Ishikawa (cell line): ENCODE results near the gene LRRC15.
A peak's percentile ranks its signal among the peaks of the same experiment; 100 is the strongest.

Source experiments
- CEBPB ChIP-seq: IDR thresholded peaks from 2 replicates; pipeline ENCODE4 v1.6.1; 2012
- CREB1 ChIP-seq: IDR thresholded peaks from 2 replicates; pipeline ENCODE4 v1.6.1; 2012; ENCODE audit warnings: low read depth
- EGR1 ChIP-seq: IDR thresholded peaks from 2 replicates; pipeline ENCODE4 v1.6.1; 2012
- EP300 ChIP-seq: IDR thresholded peaks from 2 replicates; pipeline ENCODE4 v1.6.1; 2012; ENCODE audit warnings: borderline replicate concordance
- FOXM1 ChIP-seq: IDR thresholded peaks from 2 replicates; pipeline ENCODE4 v1.6.1; 2012; ENCODE audit warnings: low read depth, borderline replicate concordance
- NFIC ChIP-seq: IDR thresholded peaks from 2 replicates; pipeline ENCODE4 v1.6.1; 2012
- RAD21 ChIP-seq: IDR thresholded peaks from 2 replicates; pipeline ENCODE4 v1.6.1; 2012; ENCODE audit warnings: low read depth
- TAF1 ChIP-seq: IDR thresholded peaks from 2 replicates; pipeline ENCODE4 v1.6.1; 2012; ENCODE audit warnings: low read depth, mild to moderate bottlenecking
- TCF12 ChIP-seq: IDR thresholded peaks from 2 replicates; pipeline ENCODE4 v1.6.1; 2012; ENCODE audit warnings: low read depth
- TEAD4 ChIP-seq: IDR thresholded peaks from 2 replicates; pipeline ENCODE4 v1.6.1; 2012
- YY1 ChIP-seq: IDR thresholded peaks from 2 replicates; pipeline ENCODE4 v1.6.1; 2012; ENCODE audit warnings: low read depth
- ZBTB7A ChIP-seq: IDR thresholded peaks from 2 replicates; pipeline ENCODE4 v1.6.1; 2012; ENCODE audit warnings: low read depth
- TF ChIP-seq, protein P1 (sequence below): IDR thresholded peaks from 2 replicates; pipeline ENCODE4 v1.6.1; 2012
- TF ChIP-seq, protein P2 (sequence below): IDR thresholded peaks from 2 replicates; pipeline ENCODE4 v1.6.1; 2012; ENCODE audit warnings: low read depth, mild to moderate bottlenecking
- TF ChIP-seq, protein P3 (sequence below): IDR thresholded peaks from 2 replicates; pipeline ENCODE4 v1.6.1; 2012

Gene LRRC15

DNA sequence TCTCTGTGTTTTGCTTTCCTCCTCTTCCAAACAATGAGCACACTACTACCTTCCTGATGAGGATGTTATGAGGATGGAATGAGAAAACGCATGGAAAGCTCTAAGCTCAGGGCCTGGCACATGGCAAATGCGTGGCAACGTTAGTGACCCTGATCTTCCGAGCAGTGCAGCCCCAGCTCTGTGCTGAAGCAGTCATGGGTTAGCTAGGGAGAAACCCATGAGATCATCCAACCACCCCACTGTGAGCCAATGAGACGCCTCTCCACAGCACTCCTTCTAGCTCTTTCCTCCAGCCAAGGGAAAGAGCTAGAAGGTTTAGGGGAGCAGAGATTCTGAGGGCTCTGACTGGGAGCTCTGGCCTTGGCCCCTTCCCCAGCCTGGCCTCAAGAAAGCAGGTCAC, 22.9 kb downstream of the LRRC15 start:
- TF ChIP-seq FOXM1 (no peak), CEBPB (no peak), YY1 (no peak), NFIC (no peak), TEAD4 (no peak), RAD21 (no peak)
- TF ChIP-seq, protein P1, sequence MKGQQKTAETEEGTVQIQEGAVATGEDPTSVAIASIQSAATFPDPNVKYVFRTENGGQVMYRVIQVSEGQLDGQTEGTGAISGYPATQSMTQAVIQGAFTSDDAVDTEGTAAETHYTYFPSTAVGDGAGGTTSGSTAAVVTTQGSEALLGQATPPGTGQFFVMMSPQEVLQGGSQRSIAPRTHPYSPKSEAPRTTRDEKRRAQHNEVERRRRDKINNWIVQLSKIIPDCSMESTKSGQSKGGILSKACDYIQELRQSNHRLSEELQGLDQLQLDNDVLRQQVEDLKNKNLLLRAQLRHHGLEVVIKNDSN = no peak

DNA sequence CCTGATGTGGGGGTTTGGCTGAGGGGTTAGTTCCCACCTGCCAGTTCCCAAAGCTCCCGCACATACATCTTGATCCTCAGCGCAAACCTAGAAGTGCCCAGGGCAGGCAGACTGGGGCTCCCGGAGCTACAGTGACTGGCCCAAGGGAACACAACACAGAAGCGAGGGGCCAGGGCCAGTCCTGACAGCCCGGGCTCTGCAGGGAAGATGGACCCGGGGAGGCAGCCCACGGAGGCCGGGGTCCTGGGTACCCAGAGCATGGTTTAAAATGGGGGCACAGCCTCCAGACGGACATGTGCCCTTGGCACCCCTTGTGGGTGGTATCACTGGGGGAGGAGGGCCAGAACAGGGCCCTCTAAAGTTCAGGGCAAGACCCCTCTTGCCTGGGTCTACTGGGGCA, 23.5 kb downstream of the LRRC15 start:
- TF ChIP-seq NFIC (no peak), YY1 (no peak), TCF12 (no peak), EGR1 (no peak), ZBTB7A (no peak), CREB1 (no peak), TEAD4 (no peak)
- TF ChIP-seq, protein P2, sequence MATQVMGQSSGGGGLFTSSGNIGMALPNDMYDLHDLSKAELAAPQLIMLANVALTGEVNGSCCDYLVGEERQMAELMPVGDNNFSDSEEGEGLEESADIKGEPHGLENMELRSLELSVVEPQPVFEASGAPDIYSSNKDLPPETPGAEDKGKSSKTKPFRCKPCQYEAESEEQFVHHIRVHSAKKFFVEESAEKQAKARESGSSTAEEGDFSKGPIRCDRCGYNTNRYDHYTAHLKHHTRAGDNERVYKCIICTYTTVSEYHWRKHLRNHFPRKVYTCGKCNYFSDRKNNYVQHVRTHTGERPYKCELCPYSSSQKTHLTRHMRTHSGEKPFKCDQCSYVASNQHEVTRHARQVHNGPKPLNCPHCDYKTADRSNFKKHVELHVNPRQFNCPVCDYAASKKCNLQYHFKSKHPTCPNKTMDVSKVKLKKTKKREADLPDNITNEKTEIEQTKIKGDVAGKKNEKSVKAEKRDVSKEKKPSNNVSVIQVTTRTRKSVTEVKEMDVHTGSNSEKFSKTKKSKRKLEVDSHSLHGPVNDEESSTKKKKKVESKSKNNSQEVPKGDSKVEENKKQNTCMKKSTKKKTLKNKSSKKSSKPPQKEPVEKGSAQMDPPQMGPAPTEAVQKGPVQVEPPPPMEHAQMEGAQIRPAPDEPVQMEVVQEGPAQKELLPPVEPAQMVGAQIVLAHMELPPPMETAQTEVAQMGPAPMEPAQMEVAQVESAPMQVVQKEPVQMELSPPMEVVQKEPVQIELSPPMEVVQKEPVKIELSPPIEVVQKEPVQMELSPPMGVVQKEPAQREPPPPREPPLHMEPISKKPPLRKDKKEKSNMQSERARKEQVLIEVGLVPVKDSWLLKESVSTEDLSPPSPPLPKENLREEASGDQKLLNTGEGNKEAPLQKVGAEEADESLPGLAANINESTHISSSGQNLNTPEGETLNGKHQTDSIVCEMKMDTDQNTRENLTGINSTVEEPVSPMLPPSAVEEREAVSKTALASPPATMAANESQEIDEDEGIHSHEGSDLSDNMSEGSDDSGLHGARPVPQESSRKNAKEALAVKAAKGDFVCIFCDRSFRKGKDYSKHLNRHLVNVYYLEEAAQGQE = no peak
- TF ChIP-seq, protein P3, sequence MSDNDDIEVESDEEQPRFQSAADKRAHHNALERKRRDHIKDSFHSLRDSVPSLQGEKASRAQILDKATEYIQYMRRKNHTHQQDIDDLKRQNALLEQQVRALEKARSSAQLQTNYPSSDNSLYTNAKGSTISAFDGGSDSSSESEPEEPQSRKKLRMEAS = no peak

DNA sequence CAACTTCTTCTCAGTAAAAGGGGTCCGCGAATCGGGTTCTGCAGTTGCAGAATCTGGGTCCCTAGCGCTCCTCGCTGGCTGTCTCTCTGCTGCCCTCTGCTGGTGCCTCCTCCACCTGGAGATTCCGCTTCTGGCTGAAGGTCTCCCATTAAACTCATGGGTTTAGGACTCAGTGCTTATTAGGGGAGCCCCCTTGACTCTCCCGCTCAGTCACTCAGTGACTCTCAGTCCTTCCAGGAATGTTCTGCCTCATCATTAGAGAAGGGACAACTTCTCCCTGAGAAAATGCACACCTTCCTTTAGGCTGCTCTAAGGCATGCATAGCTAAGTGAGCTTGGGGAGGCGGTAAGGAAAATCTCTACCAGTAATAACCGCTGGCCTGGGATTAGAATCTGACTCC, 25.5 kb downstream of the LRRC15 start:
- no peak for TF ChIP-seq TAF1
- TF ChIP-seq RAD21 = peak; percentile 86
- TF ChIP-seq, protein P3 = no peak
- TF ChIP-seq TCF12 = no peak
- no peak for TF ChIP-seq FOXM1
- no peak for TF ChIP-seq CEBPB

DNA sequence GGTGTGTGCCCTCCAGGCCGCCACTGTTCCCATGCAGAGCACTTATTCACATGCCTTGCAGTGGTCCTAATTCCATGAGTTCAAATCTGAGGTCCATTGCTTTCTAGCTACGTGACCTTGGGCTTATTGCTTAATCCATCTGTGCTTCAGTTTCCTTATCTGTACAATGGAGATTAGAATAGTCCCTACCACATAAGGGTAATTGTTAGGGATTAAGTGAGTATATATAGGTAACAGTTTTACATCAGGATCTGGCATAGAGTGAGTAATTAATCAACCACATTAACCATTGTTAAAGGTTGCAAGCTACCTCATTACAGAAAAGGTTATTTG, 26.0 kb downstream of the LRRC15 start:
- no peak for TF ChIP-seq TCF12
- TF ChIP-seq EP300 = no peak
- TF ChIP-seq EGR1 = no peak
- no peak for TF ChIP-seq TAF1
- TF ChIP-seq TEAD4 = no peak
- TF ChIP-seq ZBTB7A = no peak
- TF ChIP-seq YY1 = no peak

DNA sequence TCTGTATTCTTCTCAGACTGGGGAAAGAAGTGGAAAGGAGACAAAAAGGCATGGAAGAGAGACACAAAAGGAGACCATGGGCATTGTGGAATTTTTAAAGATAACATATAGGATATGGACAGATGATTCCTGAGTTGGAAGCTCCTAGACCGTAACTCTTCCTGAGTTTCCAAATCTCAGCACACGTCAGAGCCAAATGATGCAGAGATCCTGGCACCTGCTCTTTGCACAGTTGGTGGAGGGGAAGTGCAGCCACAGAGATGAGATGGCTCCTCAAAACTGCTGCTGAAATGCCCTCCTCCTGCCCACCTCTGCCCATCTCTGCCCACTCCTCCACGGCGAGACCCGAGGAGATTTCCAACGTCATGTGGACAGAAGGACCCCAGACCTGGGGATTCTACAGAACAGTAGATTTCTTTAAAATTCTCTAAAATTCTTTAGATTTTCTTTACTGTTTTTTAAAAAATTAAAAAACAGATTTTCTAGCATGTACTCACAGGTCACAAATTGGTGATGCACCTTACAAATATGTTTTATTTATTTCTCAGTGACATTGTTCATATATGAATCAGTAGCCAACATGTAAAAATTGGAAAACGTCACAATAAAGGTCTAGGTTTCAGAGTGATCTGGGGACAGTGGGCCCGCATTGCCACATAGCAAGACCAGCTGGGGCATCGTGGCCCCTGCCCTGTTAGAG, 26.5 kb downstream of the LRRC15 start:
- no peak for TF ChIP-seq EGR1
- TF ChIP-seq TCF12 = no peak
- TF ChIP-seq YY1 = no peak
- TF ChIP-seq, protein P2 = no peak
- TF ChIP-seq ZBTB7A = no peak
- no peak for TF ChIP-seq TAF1
- no peak for TF ChIP-seq TEAD4
- TF ChIP-seq, protein P3 = no peak
- TF ChIP-seq, protein P1 = no peak
- TF ChIP-seq CREB1 = no peak
- no peak for TF ChIP-seq NFIC
- TF ChIP-seq CEBPB = no peak
- no peak for TF ChIP-seq EP300
- TF ChIP-seq FOXM1 = no peak
- TF ChIP-seq RAD21 = no peak

DNA sequence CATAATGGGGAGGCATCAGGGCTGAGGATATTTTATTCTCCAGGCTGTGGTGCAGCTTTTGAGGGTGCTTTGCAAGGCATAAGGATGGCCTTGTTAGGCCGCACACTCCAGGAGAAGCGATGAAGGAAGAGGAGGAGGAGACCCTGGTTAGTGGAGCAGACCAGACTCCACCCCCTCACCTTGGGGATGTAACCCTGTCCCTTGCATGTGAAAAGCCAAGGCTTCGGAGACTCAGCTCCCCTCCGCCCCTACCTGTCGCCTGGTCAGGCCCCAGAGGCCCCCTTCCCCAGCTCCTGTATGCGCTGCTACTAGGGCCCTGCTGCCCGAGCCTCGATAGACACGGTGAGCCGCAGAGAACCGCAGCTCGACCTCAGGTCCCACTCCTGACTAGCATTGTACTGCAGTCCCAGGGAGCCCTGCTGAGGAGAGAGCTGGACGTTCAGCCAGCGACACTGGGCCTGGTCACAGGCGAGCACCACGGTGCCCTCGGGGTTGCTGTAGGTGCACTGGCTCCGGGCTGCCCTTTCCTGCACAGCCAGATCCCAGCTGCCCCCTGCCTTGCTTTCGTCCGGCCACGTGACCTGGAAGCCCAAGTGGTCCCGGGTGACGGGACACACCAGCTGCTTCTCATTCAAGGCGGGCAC, 28.7 kb downstream of the LRRC15 start:
- TF ChIP-seq TEAD4 (no peak), EGR1 (no peak), NFIC (no peak), CREB1 (no peak), EP300 (no peak), TAF1 (no peak), RAD21 (no peak), YY1 (no peak)
- TF ChIP-seq, protein P2 = no peak
- TF ChIP-seq, protein P3 = no peak
- TF ChIP-seq, protein P1 = no peak
